Stimulated activated CD4-positive, alpha-beta T cell treated with anti-CD3 and anti-CD28 coated beads, Interleukin-2, amount 100 ng/mL, for 4 hours (primary cell): ENCODE measurements around the gene FUOM.

Source experiments
- DNase-seq: peaks from one replicate; pipeline ENCODE4 v3.0.0-alpha.2; 2020; ENCODE audit warnings: low read depth

The FUOM gene

GRCh38 chr10:133311570-133311969 is 46.2 kb downstream of the FUOM start:
- no peak for DNase-seq

- no peak for DNase-seq
Observed at GRCh38 chr10:133310789-133311188, 47.0 kb downstream of the FUOM start.

- DNase-seq, result no peak
Observed at GRCh38 chr10:133310399-133310755, 47.4 kb downstream of the FUOM start.

GRCh38 chr10:133309720-133310398 is 48.0 kb downstream of the FUOM start:
- DNase-seq, result no peak

- DNase-seq, result peak; percentile 87
Observed at GRCh38 chr10:133309100-133309719, 48.6 kb downstream of the FUOM start.

- DNase-seq, result peak; percentile 84
Observed at GRCh38 chr10:133308421-133309099, 49.3 kb downstream of the FUOM start, which contains the start of the genes TUBGCP2 and ZNF511. TSS of gene TUBGCP2 (minus strand) at chr10:133308872. CDS start at chr10:133302941, 5,931 bp downstream. TSS of gene ZNF511 (plus strand) at chr10:133308914. CDS start at chr10:133308944, 30 bp downstream.

- DNase-seq, result peak; percentile 83
Observed at GRCh38 chr10:133307776-133308420, 49.9 kb downstream of the FUOM start.

GRCh38 chr10:133306941-133307379 is 50.9 kb downstream of the FUOM start:
- no peak for DNase-seq

- DNase-seq, result no peak
Observed at GRCh38 chr10:133306097-133306476, 51.7 kb downstream of the FUOM start.
